ENCODE measurements around the gene OVCA2.
A peak's percentile ranks its signal among the peaks of the same experiment; 100 is the strongest.
"Not testable (repeated sequence)": the region's sequence is repeated elsewhere in the genome, so short reads cannot be mapped to it uniquely, and the experiment has no call there.

The OVCA2 gene

GRCh38 chr17:2041561-2042389, at the start of gene OVCA2:
Gene OVCA2, plus strand, starts transcription at chr17:2042022. Its CDS starts 26 bp downstream, at chr17:2042048.
- peak; percentile 58 to 66 for DNase-seq

GRCh38 chr17:1992541-1992940, 49.3 kb upstream of the OVCA2 start:
- no peak for DNase-seq

- no peak for DNase-seq
These were observed 47.1 kb upstream of the OVCA2 start for GRCh38 chr17:1994707-1995106.

- no peak for DNase-seq
These were observed 46.4 kb upstream of the OVCA2 start for GRCh38 chr17:1995321-1995892.

- DNase-seq = no peak
These were observed 45.7 kb upstream of the OVCA2 start for GRCh38 chr17:1995907-1996799.

GRCh38 chr17:1996800-1997288, 45.0 kb upstream of the OVCA2 start:
- DNase-seq = no peak

- no peak for DNase-seq
These were observed 44.4 kb upstream of the OVCA2 start for GRCh38 chr17:1997289-1997926.

GRCh38 chr17:1997927-1998742, 43.7 kb upstream of the OVCA2 start:
- no peak for DNase-seq

- peak; percentile 31 to 40 for DNase-seq
These were observed 42.1 kb upstream of the OVCA2 start for GRCh38 chr17:1999557-2000251.

- DNase-seq = no peak
These were observed 39.0 kb upstream of the OVCA2 start for GRCh38 chr17:2002767-2003329.

GRCh38 chr17:2003525-2003924, 38.3 kb upstream of the OVCA2 start:
- no peak for DNase-seq

- DNase-seq = no peak
These were observed 37.3 kb upstream of the OVCA2 start for GRCh38 chr17:2004435-2004952.

GRCh38 chr17:2008332-2009126, 33.3 kb upstream of the OVCA2 start:
- no peak for DNase-seq

- no peak for DNase-seq
These were observed 32.1 kb upstream of the OVCA2 start for GRCh38 chr17:2009737-2010136.

- peak; percentile 51 to 61 for DNase-seq
These were observed 30.1 kb upstream of the OVCA2 start for GRCh38 chr17:2011411-2012371.

- DNase-seq = no peak
These were observed 29.3 kb upstream of the OVCA2 start for GRCh38 chr17:2012499-2012898.

- DNase-seq = not testable (repeated sequence)
These were observed 28.4 kb upstream of the OVCA2 start for GRCh38 chr17:2013220-2013993.

GRCh38 chr17:2013994-2014317, 27.9 kb upstream of the OVCA2 start:
- no peak for DNase-seq

Measured in Kasumi-1 (cell line).